GM20431 (cell line): ENCODE measurements around the gene NUS1.
"Not testable (repeated sequence)": the region's sequence is repeated elsewhere in the genome, so short reads cannot be mapped to it uniquely, and the experiment has no call there.

Experiments
- in situ Hi-C: fragments of 300-500 bp; cut with MseI, MboI; formaldehyde crosslinking; loops from one replicate; pipeline ENCODE4 v1.15.0; 2020; ENCODE audit warnings: low sequenced_read_pairs; ENCODE audit not compliant: unreplicated experiment

The NUS1 gene

DNA sequence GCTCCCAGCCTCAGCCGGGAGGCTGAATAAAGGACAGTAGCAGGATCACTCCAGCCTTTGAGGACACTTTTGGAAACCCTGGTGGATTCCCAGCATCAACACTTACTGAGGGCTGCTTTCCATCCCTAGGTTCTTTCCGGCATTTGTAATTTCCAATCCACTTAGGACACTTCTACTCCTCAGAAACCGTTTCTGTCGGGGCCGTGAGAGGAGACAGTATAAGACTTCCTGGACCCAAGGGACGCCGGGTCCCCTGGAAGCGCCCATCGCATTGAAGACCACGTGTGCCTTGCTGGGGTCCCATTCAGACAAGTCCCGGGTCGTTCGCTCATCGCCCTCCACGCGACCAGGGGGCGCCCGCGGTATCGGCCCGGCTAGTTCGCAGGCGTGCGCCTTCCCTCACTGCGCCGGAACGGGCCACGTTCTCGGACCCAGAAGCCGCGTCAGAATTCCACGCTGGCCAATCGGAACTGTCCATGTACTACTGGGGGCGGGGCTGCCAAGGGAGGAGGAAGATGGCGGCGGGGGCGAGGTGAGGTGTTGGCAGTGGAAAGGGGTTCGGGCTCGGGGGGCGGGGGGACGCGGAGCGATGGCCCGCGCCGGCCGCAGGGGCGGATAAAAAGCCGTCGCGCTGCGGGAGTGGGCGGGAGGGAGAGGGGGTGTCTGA, at the start of gene NUS1:
TSS of gene NUS1 (plus strand) at position 479 of the 667 bp plus-strand sequence. CDS start 202 bp downstream, outside the sequence.
- in situ Hi-C loops = no loop called here

DNA sequence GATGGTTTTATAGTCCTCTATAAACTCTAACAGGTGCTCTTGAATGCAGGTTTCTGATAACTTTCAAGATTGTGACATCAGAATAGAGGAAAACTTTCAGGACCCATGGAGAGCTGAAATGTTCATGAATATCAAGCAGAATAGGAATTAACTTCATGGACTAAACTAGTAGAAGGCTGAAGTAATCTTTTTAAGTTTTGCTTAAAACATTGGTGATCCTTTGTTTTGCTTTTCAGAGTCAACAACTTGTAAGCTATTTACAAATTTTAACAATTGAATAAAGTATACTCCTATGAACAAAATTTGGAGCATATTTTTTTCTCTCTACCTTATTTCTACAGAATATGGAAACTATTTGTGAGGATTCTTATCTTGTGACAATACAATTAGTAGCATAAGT, 47.7 kb upstream of the NUS1 start:
- in situ Hi-C loops = no loop called here

DNA sequence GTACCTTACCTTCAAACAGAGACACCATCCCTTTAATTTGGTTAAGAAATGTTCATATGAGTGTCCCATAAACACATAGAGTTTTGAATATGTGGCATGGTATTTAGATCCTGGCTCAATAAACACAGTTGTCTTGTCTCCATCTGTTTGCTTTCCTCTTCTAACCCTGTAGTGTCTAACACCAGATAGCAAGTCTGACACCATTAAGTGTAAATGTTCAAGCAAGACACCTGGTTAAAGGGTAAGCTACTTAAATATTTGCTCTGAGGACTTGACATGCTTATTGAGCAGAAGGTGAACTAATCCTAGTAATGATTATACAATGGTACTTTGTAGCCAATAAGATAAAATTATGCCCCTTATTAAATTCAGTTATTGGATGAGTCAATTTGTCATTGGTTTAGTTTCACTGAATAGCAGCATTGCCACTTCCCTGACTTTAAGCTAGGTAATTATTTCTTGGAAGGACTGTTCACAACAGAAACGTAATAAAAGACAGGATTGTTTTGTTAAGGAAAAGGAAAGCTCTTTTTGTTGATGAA, 46.1 kb upstream of the NUS1 start:
- in situ Hi-C loops = no loop called here

DNA sequence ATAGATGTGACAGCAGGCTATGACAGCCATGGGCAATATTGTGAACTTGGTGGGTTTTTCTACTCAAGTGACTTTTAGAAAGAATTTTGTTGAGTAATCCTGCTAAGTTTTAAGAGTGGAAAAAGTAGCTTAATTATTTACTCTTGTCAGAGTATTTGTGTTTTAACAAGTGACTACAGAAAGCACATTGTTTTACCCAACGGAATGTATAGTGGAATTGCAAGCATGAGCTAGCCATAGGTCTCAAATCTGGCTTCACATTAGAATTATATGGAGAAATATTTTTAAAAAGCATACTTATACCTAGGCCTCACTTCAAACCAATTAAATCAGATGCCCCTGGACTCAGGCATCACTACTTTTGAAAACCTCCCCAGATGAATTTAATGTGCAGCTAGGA, 37.5 kb upstream of the NUS1 start:
- in situ Hi-C loops = no loop called here

DNA sequence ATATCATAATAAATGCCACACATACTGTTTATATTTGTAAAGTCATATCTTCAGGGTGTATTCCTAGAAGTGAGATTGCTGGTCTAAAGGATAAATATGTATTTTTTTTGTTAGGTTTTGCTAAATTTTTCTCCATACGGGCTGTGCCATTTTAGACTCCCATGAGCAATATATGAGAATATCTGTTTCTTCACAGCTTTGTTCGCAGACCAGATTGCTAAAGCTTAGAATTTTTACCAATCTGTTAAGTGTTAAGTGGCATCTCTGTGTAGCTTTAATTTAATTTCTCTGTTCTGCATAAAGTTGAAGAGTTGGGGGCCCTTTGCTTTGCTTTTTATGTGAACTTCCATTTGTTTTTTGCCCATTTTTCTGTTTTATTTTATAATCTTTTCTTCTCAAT, 32.3 kb upstream of the NUS1 start:
- in situ Hi-C loops = no loop called here

DNA sequence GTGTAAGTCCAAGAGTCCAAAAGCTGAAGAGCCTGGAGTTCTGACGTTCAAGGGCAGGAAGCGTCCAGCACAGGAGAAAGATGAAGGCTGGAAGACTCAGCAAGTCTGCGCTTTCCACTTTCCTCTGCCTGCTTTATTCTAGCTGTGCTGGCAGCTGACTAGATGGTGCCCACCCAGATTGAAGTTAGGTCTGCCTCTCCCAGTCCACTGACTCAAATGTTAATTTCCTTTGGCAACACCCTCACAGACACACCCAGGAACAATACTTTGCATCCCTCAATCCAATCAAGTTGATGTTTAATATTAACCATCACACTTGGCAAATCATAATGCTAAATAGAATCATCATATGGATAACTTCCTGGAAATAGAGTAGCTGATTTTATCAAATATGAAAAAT, 23.3 kb upstream of the NUS1 start:
- in situ Hi-C loops = not testable (repeated sequence)

DNA sequence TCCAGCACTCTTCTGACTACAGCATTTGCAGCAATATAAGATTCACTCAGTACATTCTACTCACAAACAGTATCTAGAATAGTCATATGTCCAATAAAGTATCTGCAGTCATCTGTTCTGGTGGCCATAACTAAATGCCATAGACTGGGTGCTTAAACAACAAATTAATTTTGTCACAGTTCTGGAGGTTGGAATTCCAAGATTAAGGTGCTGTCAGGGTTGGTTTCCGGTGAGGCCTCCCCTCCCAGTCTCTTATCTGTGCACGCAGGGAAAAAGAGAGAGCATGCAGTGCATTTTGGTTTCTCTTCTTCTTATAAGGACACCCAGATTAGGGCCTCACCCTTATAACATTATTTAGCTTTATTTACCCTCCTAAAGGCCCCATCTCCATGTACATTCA, 21.3 kb upstream of the NUS1 start:
- in situ Hi-C loops = no loop called here

DNA sequence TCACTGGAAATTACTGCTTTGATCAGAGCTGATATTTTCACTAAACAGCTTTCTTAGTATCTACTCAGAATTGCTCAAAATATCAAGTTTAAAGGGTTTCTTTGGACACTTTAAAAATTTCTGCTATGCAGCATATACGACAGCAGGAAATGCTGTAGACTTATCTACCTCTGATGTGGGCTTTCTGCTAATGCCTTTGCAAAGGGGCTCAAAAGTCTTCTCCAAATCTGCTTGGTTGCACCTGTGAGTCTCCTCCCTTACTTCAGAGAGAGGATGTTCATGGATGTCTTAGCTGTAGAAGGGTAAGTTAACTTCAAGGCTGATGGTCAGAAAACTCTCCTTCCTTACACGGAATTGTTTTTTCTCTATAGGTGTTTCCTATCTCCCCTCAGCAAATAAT, 19.9 kb upstream of the NUS1 start:
- in situ Hi-C loops = no loop called here

DNA sequence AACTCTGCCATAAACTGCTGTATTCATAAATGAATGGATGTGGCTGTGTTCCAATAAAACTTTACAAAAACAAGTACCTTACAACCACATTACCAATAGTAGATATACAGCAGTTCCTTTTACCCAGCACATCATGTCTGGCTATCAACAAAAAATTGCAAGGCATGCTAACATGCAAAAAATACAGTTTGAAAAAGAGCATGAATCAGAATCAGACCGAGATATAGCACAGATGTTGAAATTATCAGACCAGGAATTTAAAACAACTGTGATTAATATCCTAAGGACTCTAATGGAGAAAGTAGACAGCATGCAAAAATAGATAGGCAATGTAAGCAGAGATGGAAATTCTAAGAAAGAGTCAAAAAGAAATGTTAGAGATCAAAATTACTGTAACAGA, 8.4 kb upstream of the NUS1 start:
- in situ Hi-C loops = no loop called here

DNA sequence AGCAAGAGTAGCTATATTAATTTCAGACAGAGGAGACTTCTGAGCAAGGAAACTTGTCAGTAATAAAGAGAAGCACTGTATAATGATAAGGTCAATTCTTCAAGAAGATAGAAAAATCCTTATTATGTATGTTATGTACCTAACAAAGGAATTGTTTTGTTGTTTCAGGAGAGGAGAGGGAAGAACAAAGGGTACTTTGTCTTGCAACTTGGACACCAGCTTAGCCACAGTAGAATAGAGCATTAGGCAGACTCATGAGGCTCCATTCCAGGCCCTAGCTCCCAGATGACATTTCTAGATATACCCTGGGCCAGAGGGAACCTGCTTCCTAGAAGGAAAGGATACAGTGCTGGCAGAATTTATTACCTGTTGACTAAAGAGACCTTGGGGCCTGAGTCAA, 6.5 kb upstream of the NUS1 start:
- in situ Hi-C loops = no loop called here

DNA sequence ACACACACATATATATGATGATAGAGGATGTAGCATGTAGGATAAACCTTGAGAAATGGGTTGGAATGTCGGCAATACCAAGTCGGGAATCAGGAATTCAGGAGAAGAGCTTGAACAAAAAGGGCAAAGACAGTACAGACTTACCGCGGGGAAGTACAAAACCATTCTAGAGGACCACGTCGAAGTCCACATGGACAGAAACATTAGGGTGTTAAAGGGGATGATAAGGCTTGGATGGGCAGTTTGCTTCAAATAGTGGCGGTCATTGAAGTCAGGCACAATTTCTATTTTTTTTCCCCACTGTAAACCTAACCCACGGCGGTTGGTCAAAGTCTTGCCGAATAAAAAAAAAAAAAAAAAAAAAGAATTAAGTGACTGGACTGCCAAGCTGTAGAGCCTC, 766 bp upstream of the NUS1 start:
- in situ Hi-C loops = no loop called here

DNA sequence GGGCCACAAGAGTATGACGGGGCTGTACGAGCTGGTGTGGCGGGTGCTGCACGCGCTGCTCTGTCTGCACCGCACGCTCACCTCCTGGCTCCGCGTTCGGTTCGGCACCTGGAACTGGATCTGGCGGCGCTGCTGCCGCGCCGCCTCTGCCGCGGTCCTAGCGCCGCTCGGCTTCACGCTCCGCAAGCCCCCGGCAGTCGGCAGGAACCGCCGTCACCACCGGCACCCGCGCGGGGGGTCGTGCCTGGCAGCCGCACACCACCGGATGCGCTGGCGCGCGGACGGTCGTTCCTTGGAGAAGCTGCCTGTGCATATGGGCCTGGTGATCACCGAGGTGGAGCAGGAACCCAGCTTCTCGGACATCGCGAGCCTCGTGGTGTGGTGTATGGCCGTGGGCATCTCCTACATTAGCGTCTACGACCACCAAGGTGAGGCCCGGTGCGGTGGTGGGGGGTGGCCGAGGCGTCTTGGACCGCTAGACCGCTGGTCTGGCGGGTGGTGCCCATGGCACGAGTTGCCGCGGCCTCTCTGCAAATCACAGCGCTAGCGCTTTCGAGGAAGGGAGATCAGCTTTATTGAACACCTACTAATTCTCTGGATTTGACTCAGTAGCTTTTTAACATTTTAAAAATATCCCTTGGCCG, 511 bp downstream of the NUS1 start:
- in situ Hi-C loops = not testable (repeated sequence)

DNA sequence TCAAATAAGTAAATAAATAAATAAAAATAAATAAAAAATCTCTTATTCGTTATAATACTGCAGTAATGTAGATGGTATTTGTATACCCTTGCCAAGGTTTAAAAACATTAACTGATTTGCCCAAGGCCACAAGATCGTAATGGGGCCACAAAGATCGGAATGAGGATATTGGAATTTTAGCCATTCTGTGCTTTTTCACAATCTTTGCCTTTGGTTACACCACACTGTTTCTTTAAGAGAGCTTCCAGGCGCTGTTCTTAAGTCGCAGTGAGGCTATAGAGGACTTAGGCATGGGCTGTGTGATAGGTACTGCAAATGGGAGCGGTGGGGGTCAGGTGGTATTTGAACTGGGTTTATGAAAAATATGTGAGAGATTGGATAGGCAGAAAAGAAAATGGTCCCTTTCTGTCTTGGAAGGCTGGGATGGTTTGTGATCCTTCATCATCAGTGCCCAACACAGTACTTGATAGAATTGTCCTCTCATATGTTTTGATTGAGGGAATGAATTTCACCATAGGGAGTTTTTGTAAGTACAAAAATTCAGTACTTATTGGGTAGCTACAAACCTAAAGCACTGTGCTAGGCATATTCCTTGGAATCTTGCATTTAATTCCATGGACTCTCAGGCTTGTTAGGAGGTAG, 1.4 kb downstream of the NUS1 start:
- in situ Hi-C loops = no loop called here

DNA sequence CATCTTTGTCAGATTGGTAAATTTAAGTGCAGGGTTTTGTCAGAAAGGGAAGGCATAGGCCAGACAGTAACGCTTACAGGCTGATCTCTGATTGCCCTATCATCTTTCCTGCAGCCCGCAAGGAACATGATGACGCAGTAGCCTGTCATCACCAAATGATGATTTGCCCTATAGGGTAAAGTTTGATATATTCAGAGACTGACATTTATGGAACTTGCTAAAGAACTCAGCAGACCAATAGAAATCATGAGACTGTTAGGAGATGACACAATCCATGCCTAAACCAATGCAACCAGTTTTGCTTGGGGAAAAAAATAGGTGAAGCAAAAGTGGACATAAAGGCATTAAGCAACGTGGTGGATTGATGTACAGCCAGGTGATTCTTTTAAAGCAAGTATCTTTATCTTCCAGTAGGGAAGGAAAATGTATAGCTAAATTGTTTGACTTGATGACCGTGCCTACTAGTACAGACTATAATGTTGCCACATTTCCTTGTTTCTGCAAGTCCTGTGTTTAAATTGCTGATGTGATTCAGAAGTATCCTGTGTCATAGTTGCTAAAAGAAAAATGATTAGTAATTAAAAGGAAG, 2.4 kb downstream of the NUS1 start:
- in situ Hi-C loops = no loop called here

DNA sequence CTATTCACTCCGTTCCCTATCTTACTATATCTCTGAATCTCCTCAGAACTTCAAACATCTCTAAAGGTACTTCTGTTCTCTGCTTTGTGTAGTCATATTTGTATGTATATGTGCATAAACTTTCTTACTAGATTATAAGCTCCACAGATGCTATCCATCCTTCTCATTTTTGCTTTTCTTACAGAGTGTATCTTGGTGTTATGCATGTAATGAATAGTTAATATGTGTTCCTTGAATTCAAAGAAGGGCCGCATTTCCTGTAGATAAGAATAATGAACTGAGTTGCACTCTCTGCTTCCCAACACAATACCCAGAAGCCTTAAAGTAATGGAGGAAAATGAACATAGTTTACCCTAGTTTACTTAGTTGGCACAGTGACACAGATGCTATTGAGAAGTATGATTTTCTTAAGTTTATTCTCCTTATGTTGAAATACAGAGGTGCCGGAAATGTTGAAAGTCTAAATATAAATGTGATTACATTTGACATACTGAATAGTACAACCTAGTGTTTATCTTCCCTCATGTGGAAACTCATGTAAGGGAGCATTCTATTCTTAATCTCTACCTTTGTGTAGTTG, 6.0 kb downstream of the NUS1 start:
- in situ Hi-C loops = no loop called here

DNA sequence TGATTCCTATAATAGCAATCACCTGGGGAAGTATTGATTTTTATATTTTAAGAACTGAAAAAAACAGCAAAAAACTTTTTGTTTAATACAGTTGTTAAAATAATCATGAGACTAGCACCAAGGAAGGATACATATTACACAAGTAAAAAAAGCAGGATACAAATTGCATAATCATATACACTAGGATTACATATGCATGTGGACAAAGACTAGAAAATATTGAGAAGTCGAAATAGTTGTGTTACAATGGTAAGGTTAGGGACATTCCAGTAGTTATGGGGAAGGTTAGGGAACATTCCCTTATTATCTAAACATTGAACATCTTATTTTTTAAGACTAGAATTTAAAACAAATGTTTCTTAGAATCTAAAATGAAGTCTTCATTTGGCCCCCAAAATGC, 9.5 kb downstream of the NUS1 start:
- in situ Hi-C loops = no loop called here

DNA sequence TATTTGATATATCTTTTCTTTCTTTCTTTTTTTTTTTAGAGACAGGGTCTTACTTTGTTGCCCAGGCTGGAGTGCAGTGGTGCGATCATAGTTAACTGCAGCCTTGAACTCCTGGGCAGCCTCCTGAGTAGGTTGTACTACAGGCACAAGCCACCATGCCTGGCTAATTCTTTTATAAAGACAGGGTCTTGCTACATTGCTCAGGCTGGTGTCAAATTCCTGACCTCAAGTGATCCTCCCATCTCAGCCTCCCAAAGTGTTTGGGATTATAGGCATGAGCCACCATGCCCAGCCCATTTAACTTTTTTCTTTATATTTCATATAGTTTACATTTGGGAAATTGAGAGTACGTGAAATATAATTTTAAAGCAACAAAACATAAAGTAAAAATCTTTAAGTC, 10.1 kb downstream of the NUS1 start:
- in situ Hi-C loops = no loop called here

DNA sequence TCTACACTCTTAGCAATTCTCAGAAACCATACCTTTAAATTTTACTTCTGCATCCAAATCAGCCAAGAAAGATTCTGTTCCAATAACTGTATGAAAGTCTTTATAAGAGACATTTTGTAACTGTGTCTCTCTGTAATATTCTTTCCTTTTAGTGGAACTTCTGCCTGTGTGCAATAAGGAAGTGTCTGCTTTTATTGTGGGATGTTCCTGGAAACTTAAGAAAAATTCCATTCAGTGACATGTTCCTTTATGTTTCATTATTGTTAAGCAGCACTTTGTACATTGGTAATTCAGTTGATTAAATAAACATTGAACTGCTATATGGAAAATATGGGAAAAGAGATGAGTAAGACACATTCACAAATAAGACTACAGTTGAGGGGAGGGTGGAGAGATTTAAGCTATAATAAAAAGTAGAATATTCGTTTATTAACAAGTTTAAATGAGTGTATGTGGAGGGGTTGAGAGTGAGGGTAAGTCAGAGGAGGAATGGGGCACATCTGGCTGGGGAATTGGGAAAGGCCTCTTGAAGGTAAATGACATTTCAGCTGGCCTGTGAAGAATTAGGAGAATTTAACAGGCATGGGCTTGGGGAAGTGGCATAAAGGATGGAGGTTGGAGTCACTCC, 11.9 kb downstream of the NUS1 start:
- in situ Hi-C loops = no loop called here

DNA sequence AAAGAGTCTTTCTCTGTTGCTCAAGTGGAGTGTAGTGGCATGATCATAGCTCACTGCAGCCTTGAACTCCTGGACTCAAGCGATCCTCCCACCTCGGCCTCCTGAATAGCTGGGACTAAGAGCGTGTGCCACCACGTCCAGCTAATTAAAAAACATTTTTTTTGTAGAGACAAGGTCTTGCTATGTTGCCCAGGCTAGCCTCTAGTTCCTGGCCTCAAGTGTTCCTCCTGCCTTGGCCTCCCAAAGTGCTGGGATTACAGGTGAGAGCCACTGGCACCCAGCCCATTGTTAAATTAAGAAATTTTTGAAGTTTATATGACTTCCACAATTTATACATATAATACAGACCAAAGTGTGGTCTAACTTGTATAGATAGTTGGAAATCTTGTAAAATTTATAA, 14.3 kb downstream of the NUS1 start:
- in situ Hi-C loops = not testable (repeated sequence)

DNA sequence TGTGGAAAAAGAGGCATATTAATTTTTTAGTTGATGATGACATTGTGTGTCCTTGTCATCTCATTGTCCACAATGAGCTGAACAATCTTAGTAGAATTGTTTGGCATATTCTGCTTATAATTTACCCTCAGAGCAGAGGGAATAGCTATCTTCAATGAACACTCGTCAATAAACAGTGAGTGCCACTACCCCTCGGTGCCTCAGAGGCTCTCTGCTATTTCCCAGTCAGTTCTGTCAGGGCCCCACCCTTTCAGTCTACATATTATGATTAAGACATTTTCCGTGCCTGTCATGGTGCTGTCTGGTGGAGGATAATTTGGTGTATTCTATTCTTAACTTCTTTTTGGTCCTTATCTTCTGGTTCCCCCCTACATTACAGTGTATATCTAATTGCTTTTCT, 31.2 kb downstream of the NUS1 start:
- in situ Hi-C loops = no loop called here
